ENCODE measurements around the gene PRKAG2.

PRKAG2 gene

GRCh38 chr7:151621961-151622360 is 255.0 kb downstream of the PRKAG2 start:
- no peak for DNase-seq (ENCODE audit: low spot score)

GRCh38 chr7:151616443-151617213 is 260.3 kb downstream of the PRKAG2 start:
- DNase-seq (ENCODE audit: low spot score), result no peak

- DNase-seq (ENCODE audit: low spot score), result no peak
Measured at GRCh38 chr7:151615784-151616183, 261.1 kb downstream of the PRKAG2 start.

GRCh38 chr7:151615058-151615457 is 261.9 kb downstream of the PRKAG2 start:
- no peak for DNase-seq (ENCODE audit: low spot score)

- DNase-seq (ENCODE audit: low spot score), result no peak
Measured at GRCh38 chr7:151614019-151614418, 262.9 kb downstream of the PRKAG2 start.

GRCh38 chr7:151611878-151612277 is 265.0 kb downstream of the PRKAG2 start:
- DNase-seq (ENCODE audit: low spot score), result no peak

GRCh38 chr7:151611041-151611440 is 265.9 kb downstream of the PRKAG2 start:
- no peak for DNase-seq (ENCODE audit: low spot score)

GRCh38 chr7:151608031-151608551 is 268.8 kb downstream of the PRKAG2 start:
- DNase-seq (ENCODE audit: low spot score), result no peak

- no peak for DNase-seq (ENCODE audit: low spot score)
Measured at GRCh38 chr7:151607464-151607867, 269.4 kb downstream of the PRKAG2 start.

- DNase-seq (ENCODE audit: low spot score), result no peak
Measured at GRCh38 chr7:151603951-151604350, 273.0 kb downstream of the PRKAG2 start.

GRCh38 chr7:151601521-151602305 is 275.2 kb downstream of the PRKAG2 start:
- DNase-seq (ENCODE audit: low spot score), result no peak

- no peak for DNase-seq (ENCODE audit: low spot score)
Measured at GRCh38 chr7:151600331-151600730, 276.6 kb downstream of the PRKAG2 start.

- DNase-seq (ENCODE audit: low spot score), result no peak
Measured at GRCh38 chr7:151599401-151600227, 277.3 kb downstream of the PRKAG2 start.

GRCh38 chr7:151597541-151598444 is 279.1 kb downstream of the PRKAG2 start:
- no peak for DNase-seq (ENCODE audit: low spot score)

GRCh38 chr7:151595702-151596350 is 281.1 kb downstream of the PRKAG2 start:
- no peak for DNase-seq (ENCODE audit: low spot score)

GRCh38 chr7:151592868-151593486 is 283.9 kb downstream of the PRKAG2 start:
- DNase-seq (ENCODE audit: low spot score), result no peak

GRCh38 chr7:151592330-151592729 is 284.6 kb downstream of the PRKAG2 start:
- DNase-seq (ENCODE audit: low spot score), result no peak

GRCh38 chr7:151591866-151592265 is 285.0 kb downstream of the PRKAG2 start:
- no peak for DNase-seq (ENCODE audit: low spot score)

- DNase-seq (ENCODE audit: low spot score), result peak; percentile 57
Measured at GRCh38 chr7:151590850-151591771, 285.8 kb downstream of the PRKAG2 start.
